Immature natural killer cell (primary cell): ENCODE measurements around the gene HECTD4. TPM values are rescaled to one million over a fixed set of nuclear protein-coding genes. Genes with fewer than 3 reads are reported as not detected.
A peak's percentile ranks its signal among the peaks of the same experiment; 100 is the strongest.
"Not testable (repeated sequence)": the region's sequence is repeated elsewhere in the genome, so short reads cannot be mapped to it uniquely, and the experiment has no call there.

Source experiments
- DNase-seq, 3 donors: peaks; one replicate each; pipeline ENCODE4 v3.0.0; 2022; ENCODE audit warnings: mixed read lengths in 1 of 3
- H3K27ac Mint-ChIP-seq, 6 donors: one replicate each; pipeline ENCODE4 v1.8.0; 2020; ENCODE audit warnings: mixed read lengths in 6 of 6, mild to moderate bottlenecking in 5 of 6, inconsistent platforms in 4 of 6, moderate library complexity in 3 of 6
- H3K27me3 Mint-ChIP-seq, 3 donors: one replicate each; pipeline ENCODE4 v1.8.0; 2020 to 2021; ENCODE audit warnings: low read depth in 3 of 3, mild to moderate bottlenecking in 3 of 3, mixed read lengths in 3 of 3, moderate library complexity in 3 of 3, inconsistent platforms in 1 of 3
- H3K36me3 Mint-ChIP-seq, 3 donors: one replicate each; pipeline ENCODE4 v1.8.0; 2020; ENCODE audit warnings: mixed read lengths in 3 of 3, inconsistent platforms in 2 of 3, mild to moderate bottlenecking in 2 of 3
- H3K4me1 Mint-ChIP-seq, 2 donors: one replicate each; pipeline ENCODE4 v1.8.0; 2020; ENCODE audit warnings: inconsistent platforms in 2 of 2, mild to moderate bottlenecking in 2 of 2, mixed read lengths in 2 of 2, moderate library complexity in 1 of 2
- H3K4me3 Mint-ChIP-seq, 5 donors: one replicate each; pipeline ENCODE4 v1.8.0; 2020; ENCODE audit warnings: mild to moderate bottlenecking in 5 of 5, mixed read lengths in 5 of 5, inconsistent platforms in 3 of 5, moderate library complexity in 3 of 5
- H3K9me3 Mint-ChIP-seq, 6 donors: one replicate each; pipeline ENCODE4 v1.8.0; 2020; ENCODE audit warnings: mild to moderate bottlenecking in 6 of 6, mixed read lengths in 6 of 6, inconsistent platforms in 4 of 6, moderate library complexity in 3 of 6
- polyA plus RNA-seq, 3 donors: library from polyadenylated mRNA; unstranded; fragments of 300-500 nt; fragmentation: Illumina TruSeq; gene quantifications; one replicate each; pipeline ENCODE4 v1.2.3, GENCODE V29; 2021

The HECTD4 gene
- polyA plus RNA-seq, 3 donors from 2014 or later, result 0.76 to 8.5 (median 2.6) TPM

DNA sequence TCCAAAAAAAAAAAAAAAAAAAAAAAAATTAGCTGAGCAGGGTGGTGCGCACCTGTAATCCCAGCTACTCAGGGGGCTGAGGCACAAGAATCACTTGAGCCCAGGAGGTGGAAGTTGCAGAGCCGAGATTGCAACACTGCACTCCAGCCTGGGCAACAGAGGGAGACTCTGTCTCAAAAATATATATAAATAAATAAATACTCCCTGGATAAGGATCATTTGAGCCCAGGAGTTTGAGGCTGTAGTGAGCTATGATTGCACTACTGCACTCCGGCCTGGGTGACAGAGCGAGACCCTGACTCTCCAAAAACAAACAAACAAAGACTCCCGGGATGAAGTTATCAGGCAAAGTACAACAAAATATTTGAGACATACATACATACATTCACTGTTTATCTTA is 270.3 kb downstream of the HECTD4 start:
- peaks cover 20 to 23% of the 10 kb centered on the region in 2 donors for H3K4me1 Mint-ChIP-seq
- H3K9me3 Mint-ChIP-seq, result no peaks in the 10 kb centered on the region

DNA sequence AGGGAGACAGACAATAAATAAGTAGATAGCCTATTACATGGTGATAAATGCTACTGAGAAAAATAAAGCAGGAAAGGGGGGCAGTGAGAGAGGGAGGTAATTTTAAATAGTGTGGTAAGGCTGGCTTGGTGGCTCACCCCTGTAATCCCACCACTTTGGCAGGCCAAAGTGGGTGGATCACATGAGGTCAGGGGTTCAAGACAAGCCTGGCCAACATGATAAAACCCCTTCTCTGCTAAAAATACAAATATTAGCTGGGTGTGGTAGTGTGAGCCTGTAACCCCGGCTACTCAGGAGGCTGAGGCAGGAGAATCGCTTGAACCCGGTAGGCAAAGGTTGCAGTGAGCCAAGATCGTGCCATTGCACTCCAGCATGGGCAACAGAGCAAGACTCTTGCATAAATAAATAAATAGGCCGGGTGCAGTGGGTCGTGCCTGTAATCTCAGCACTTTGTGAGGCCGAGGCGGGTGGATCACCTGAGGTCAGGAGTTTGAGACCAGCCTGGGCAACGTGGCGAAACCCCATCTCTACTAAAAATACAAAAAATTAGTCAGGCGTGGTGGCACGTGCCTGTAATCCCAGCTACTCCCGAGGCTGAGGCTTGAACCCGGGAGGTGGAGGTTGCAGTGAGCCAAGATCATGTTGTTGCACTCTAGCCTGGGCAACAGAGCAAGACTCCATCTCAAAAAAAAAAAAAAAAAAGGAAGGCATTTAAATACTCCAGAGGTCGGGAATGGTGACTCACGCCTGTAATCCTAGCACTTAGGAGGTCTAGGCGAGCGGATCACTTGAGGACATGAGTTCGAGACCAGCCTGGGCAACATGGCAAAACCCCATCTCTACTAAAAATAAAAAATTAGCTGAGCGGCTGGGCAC is 271.2 kb downstream of the HECTD4 start:
- H3K27me3 Mint-ChIP-seq, H3K9me3 Mint-ChIP-seq, H3K36me3 Mint-ChIP-seq, DNase-seq, H3K4me3 Mint-ChIP-seq: not testable (repeated sequence)
- peak overlapping the region in 1 of 6 donors; percentile 45 for H3K27ac Mint-ChIP-seq
- H3K4me1 Mint-ChIP-seq, result peaks cover 24 to 32% of the 10 kb centered on the region in 2 donors

More for the DNA sequence above, 270.3 kb downstream of the HECTD4 start:
- Mint-ChIP-seq H3K27me3 (peaks cover 4 to 8% (median 5%) of the 10 kb centered on the region in 3 donors), H3K4me3 (no peak overlapping the region), H3K27ac (no peak overlapping the region), H3K36me3 (no peaks in the 10 kb centered on the region)
- no peak for DNase-seq

Other genes with a start within 250 kb of the HECTD4 start
- gene RPL6, start 27.2 kb upstream of the HECTD4 start, polyA plus RNA-seq, result 100 to 1,000 TPM; 212 to 435 (median 395) TPM
- gene PTPN11, start 36.5 kb upstream of the HECTD4 start, polyA plus RNA-seq, result 10 to 100 TPM; 53.7 to 85.4 (median 58.2) TPM